SK-MEL-5 (cell line): ENCODE measurements around the gene BPGM. TPM values are rescaled to one million over a fixed set of nuclear protein-coding genes. Genes with fewer than 3 reads are reported as not detected.

Source experiments
- DNase-seq: peaks from one replicate; pipeline ENCODE4 v3.0.0-alpha.2; 2016; ENCODE audit warnings: low read depth, low spot score
- in situ Hi-C: cut with HindIII; loops from 2 replicates; pipeline ENCODE4 v1.10.0; 2016; ENCODE audit warnings: low sequenced_read_pairs, high pct_unique_total_duplicates, low pct_unique_long_range_greater_than_20kb
- total RNA-seq: library from RNA; depleted of rRNA; stranded (reverse); fragments of >200 nt; shearing (Covaris generic); gene quantifications from 2 replicates; pipeline ENCODE4 v1.2.3, GENCODE V29; 2014; rRNA removed

Gene BPGM
- total RNA-seq, 1 experiment from 2014 or later: 22.6 TPM

GRCh38 chr7:134726581-134726980 lies 79.9 kb downstream of the BPGM start:
- no peak for DNase-seq

GRCh38 chr7:134727711-134728110 lies 81.1 kb downstream of the BPGM start:
- no peak for DNase-seq
- in situ Hi-C loops: no loop called here

More at GRCh38 chr7:134726581-134726980, 79.9 kb downstream of the BPGM start:
- in situ Hi-C loops: no loop called here

Other genes starting within 250 kb of the BPGM start
- 85.0 and 94.1 TPM in 2 replicates for gene AKR1B1, start 187.8 kb upstream of the BPGM start, total RNA-seq
- gene AKR1B10, start 119.3 kb upstream of the BPGM start, total RNA-seq: 0.26 TPM in 1 of 2 replicates, not detected in the other
- gene AKR1B15, start 97.7 kb upstream of the BPGM start, total RNA-seq: 0.08 TPM in 1 of 2 replicates, not detected in the other
- 182 TPM in 2 replicates for gene CALD1, start 132.8 kb downstream of the BPGM start, total RNA-seq